ENCODE data around the gene CFAP61.
A peak's percentile ranks its signal among the peaks of the same experiment; 100 is the strongest.

The CFAP61 gene

DNA sequence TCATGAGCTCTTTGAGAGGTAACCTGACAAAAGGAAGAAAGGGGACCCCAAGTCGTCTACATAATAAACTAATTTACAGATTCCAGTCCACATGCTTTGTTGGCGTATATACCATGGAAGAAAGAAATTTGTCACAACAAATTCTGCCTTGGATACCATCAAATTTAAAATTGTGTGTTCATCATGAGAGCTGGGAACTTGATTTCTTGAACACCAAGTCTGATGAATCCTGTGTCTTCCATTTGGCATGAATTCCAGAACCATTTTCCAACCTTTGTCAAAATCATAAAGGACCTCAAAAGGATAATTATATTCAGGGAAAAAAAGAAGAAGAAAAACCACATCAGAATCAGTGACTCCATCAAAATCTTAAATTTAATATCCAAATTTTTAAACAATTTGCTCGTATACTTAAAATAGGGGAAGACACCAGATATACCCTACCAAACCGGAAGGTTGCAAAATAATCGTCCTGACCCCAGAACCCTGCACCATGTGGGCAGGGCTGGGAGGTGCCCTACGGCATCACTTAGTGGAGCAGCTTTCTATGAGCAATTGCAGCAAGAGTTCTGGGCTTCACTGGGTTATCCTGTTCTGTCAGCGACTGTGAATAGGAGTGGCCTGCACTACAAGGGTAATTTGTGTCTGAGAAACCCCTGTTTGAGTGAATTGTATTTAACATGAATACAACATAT is 241.5 kb downstream of the CFAP61 start:
- no peaks in the 10 kb centered on the region for H3K4me1 ChIP-seq (ENCODE audit: control insufficient read depth, insufficient read depth, low read length)
- POLR2A ChIA-PET: no interaction called here
- H3K36me3 ChIP-seq (ENCODE audit: control insufficient read depth in 2 of 2, insufficient read depth in 1 of 2, low read length in 2 of 2): no peaks in the 10 kb centered on the region
- H3K4me3 ChIP-seq (ENCODE audit: low read depth, low read length): no peak overlapping the region
- no peak for TF ChIP-seq ZNF266 (tag by site-specific recombination; IDR thresholded peaks at IDR 0.05; ENCODE audit: low read depth)
- no peak for TF ChIP-seq ZNF48 (tag by site-specific recombination; IDR thresholded peaks at IDR 0.05)
- no peak for TF ChIP-seq ZNF341 (tag by site-specific recombination; IDR thresholded peaks at IDR 0.05; ENCODE audit: low read depth)
- no peak for TF ChIP-seq ZNF629 (tag by site-specific recombination; IDR thresholded peaks at IDR 0.05)
- TF ChIP-seq ZNF324 (tag by site-specific recombination; IDR thresholded peaks at IDR 0.05): no peak
- TF ChIP-seq ZNF19 (tag by site-specific recombination; IDR thresholded peaks at IDR 0.05; ENCODE audit: low read depth): no peak
- TF ChIP-seq ZNF658 (tag by site-specific recombination; IDR thresholded peaks at IDR 0.05): no peak
- H3K9me3 ChIP-seq (ENCODE audit: control insufficient read depth, insufficient read depth, low read depth, low read length): no peaks in the 10 kb centered on the region
- CTCF ChIA-PET: no interaction called here
- H3K27ac ChIP-seq (ENCODE audit: extremely low read depth, low read depth, low read length): no peak overlapping the region

GRCh38 chr20:20295621-20296498 is 243.5 kb downstream of the CFAP61 start:
- TF ChIP-seq, protein P1, sequence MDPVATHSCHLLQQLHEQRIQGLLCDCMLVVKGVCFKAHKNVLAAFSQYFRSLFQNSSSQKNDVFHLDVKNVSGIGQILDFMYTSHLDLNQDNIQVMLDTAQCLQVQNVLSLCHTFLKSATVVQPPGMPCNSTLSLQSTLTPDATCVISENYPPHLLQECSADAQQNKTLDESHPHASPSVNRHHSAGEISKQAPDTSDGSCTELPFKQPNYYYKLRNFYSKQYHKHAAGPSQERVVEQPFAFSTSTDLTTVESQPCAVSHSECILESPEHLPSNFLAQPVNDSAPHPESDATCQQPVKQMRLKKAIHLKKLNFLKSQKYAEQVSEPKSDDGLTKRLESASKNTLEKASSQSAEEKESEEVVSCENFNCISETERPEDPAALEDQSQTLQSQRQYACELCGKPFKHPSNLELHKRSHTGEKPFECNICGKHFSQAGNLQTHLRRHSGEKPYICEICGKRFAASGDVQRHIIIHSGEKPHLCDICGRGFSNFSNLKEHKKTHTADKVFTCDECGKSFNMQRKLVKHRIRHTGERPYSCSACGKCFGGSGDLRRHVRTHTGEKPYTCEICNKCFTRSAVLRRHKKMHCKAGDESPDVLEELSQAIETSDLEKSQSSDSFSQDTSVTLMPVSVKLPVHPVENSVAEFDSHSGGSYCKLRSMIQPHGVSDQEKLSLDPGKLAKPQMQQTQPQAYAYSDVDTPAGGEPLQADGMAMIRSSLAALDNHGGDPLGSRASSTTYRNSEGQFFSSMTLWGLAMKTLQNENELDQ (tag by site-specific recombination; IDR thresholded peaks at IDR 0.05; ENCODE audit: low read depth): no peak
- TF ChIP-seq ZNF366 (tag by site-specific recombination; conservative IDR thresholded peaks at IDR 0.05): peak; percentile 95
- H3K4me1 ChIP-seq (ENCODE audit: control insufficient read depth, insufficient read depth, low read length): no peaks in the 10 kb centered on the region
- CTCF ChIA-PET: interaction anchor here (0.7 kb wide), 2 partner anchors 36 to 1310 kb away, joined by 4 read pairs; no protein-coding TSS in a partner anchor
- H3K4me3 ChIP-seq (ENCODE audit: low read depth, low read length): no peak overlapping the region
- no peaks in the 10 kb centered on the region for H3K9me3 ChIP-seq (ENCODE audit: control insufficient read depth, insufficient read depth, low read depth, low read length)
- no peaks in the 10 kb centered on the region for H3K36me3 ChIP-seq (ENCODE audit: control insufficient read depth in 2 of 2, insufficient read depth in 1 of 2, low read length in 2 of 2)
- no peak overlapping the region for H3K27ac ChIP-seq (ENCODE audit: extremely low read depth, low read depth, low read length)
- POLR2A ChIA-PET: no interaction called here

- H3K36me3 ChIP-seq (ENCODE audit: control insufficient read depth in 2 of 2, insufficient read depth in 1 of 2, low read length in 2 of 2): no peaks in the 10 kb centered on the region
- TF ChIP-seq ZNF701 (tag by site-specific recombination; IDR thresholded peaks at IDR 0.05) (no peak), ZSCAN23 (tag by site-specific recombination; IDR thresholded peaks at IDR 0.05) (no peak), ZNF791 (tag by site-specific recombination; IDR thresholded peaks at IDR 0.05) (no peak), MYNN (tag by site-specific recombination; IDR thresholded peaks at IDR 0.05; ENCODE audit: borderline replicate concordance) (no peak), ZNF169 (tag by site-specific recombination; IDR thresholded peaks at IDR 0.05) (no peak)
- TF ChIP-seq, protein P2, sequence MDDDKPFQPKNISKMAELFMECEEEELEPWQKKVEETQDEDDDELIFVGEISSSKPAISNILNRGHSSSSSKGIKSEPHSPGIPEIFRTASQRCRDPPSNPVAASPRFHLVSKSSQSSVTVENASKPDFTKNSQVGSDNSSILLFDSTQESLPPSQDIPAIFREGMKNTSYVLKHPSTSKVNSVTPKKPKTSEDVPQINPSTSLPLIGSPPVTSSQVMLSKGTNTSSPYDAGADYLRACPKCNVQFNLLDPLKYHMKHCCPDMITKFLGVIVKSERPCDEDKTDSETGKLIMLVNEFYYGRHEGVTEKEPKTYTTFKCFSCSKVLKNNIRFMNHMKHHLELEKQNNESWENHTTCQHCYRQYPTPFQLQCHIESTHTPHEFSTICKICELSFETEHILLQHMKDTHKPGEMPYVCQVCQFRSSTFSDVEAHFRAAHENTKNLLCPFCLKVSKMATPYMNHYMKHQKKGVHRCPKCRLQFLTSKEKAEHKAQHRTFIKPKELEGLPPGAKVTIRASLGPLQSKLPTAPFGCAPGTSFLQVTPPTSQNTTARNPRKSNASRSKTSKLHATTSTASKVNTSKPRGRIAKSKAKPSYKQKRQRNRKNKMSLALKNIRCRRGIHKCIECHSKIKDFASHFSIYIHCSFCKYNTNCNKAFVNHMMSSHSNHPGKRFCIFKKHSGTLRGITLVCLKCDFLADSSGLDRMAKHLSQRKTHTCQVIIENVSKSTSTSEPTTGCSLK (tag by site-specific recombination; IDR thresholded peaks at IDR 0.05): no peak
- H3K27ac ChIP-seq (ENCODE audit: extremely low read depth, low read depth, low read length): no peak overlapping the region
- POLR2A ChIA-PET: no interaction called here
- no peaks in the 10 kb centered on the region for H3K9me3 ChIP-seq (ENCODE audit: control insufficient read depth, insufficient read depth, low read depth, low read length)
- CTCF ChIA-PET: no interaction called here
- no peaks in the 10 kb centered on the region for H3K4me1 ChIP-seq (ENCODE audit: control insufficient read depth, insufficient read depth, low read length)
- no peak overlapping the region for H3K4me3 ChIP-seq (ENCODE audit: low read depth, low read length)
Observed at GRCh38 chr20:20297181-20297580, 244.8 kb downstream of the CFAP61 start.
